HPDE6-E6E7 (cell line): ENCODE data around the gene DNAJB6.

ENCODE experiments used
- DNase-seq: peaks from one replicate; pipeline ENCODE4 v3.0.0; 2011; ENCODE audit warnings: missing footprints; ENCODE audit errors: extremely low spot score

DNAJB6 gene

DNA sequence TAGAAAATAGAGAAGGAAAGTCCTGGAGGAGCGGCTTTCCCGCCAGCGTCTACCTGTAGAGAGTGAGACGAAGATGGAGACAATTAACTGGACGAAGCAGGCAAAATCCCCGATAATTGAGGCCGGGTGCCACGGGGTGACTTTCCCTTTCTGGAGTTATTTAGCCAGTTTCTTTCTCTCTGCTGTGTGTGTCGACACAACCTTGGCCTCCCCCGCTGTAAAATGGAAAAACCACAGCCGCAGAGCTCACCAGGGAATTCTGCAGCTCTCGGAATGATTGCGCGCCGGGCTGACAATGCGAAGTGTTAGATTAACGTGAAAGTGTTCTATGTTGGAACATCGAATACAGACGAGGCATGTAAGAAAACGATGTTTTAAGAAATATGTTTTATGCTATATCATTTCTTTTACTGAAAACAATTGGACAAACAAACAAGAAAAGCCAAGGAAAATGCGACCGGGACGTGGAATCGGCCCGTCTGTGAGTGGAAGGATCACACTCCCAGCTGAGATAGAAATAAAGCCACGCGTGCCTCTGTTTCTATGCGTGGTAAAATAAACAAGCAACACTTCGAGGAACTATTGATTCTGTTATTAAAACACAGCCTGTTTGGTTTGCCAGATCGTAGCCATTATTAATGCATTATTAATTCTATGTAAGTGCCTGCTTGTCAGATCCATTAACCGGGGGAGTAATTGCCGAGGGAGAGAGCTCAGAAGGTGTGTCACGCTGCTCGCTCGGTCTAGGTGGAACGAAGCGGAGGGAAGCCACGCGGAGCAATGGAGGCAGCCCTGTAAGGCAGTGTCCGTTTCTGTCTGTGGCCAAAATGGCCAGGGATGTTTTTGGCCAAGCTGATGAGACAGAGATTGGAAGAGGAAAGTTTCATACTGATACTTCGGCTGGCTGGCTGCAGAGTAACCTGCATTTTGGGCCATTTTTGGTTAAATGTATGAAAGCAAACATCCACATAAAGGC is 129.4 kb downstream of the DNAJB6 start:
- DNase-seq: no peak

DNA sequence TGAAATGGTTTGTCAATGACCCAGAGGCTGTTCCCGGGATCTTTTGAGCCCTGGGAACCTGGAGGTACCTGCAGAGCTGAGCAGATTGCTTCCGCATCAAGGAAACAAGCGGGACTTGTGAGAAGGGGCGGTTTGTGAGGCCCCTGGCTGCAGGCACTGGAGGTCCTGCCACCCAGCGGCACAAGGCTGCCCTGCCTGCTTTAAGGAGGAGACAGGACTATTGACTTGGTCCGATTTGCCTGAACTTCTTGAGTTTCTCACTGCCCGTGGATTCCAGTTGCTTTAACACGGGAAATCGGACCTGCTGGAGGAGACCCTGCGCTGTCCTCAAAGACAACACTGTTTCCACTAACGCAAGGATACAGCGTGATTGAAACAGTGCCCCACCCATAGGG is 130.1 kb downstream of the DNAJB6 start:
- DNase-seq: no peak
